Fibroblast of villous mesenchyme (primary cell): ENCODE data around the gene SEC16B. TPM values are rescaled to one million over a fixed set of nuclear protein-coding genes. Genes with fewer than 3 reads are reported as not detected.

Experiments used
- DNase-seq: peaks from one replicate; pipeline ENCODE4 v3.0.0-alpha.2; 2010; ENCODE audit warnings: low read depth
- H3K4me3 ChIP-seq: 2 replicates; pipeline ENCODE4 v1.5.1; 2011; ENCODE audit warnings: low read depth, mild to moderate bottlenecking, low read length
- total RNA-seq: library from RNA; depleted of rRNA; stranded (reverse); fragments of >200 nt; gene quantifications from 2 replicates; pipeline ENCODE4 v1.2.3, GENCODE V29; 2012
- TF ChIP-seq, protein P1 (sequence below): IDR thresholded peaks from 2 replicates; pipeline ENCODE4 v1.5.1; 2012; ENCODE audit warnings: low read depth, mild to moderate bottlenecking, low read length; ENCODE audit not compliant: insufficient read depth

Gene SEC16B
- total RNA-seq, 1 donor: 1.3 TPM

DNA sequence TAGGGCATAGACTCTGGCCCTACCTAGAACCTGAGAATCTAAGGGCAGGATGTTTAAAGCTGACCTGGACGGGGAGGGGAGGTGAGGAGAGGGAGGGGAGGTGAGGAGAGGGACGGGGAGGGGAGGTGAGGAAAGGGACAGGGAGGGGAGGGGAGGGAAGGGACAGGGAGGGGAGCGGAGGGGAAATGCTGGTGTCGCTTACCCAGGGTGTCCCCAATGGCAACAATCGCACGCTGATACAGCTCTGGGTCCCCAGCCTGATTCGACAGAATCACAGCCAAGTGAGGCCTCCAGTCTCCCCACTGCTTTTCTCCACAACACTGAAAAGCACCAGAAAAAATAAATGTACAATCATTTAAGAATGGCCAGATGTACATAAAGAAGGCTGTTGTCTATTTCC is 22.2 kb downstream of the SEC16B start:
- DNase-seq: no peak
- H3K4me3 ChIP-seq: no peak overlapping the region
- TF ChIP-seq, protein P1, sequence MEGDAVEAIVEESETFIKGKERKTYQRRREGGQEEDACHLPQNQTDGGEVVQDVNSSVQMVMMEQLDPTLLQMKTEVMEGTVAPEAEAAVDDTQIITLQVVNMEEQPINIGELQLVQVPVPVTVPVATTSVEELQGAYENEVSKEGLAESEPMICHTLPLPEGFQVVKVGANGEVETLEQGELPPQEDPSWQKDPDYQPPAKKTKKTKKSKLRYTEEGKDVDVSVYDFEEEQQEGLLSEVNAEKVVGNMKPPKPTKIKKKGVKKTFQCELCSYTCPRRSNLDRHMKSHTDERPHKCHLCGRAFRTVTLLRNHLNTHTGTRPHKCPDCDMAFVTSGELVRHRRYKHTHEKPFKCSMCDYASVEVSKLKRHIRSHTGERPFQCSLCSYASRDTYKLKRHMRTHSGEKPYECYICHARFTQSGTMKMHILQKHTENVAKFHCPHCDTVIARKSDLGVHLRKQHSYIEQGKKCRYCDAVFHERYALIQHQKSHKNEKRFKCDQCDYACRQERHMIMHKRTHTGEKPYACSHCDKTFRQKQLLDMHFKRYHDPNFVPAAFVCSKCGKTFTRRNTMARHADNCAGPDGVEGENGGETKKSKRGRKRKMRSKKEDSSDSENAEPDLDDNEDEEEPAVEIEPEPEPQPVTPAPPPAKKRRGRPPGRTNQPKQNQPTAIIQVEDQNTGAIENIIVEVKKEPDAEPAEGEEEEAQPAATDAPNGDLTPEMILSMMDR: no peak

DNA sequence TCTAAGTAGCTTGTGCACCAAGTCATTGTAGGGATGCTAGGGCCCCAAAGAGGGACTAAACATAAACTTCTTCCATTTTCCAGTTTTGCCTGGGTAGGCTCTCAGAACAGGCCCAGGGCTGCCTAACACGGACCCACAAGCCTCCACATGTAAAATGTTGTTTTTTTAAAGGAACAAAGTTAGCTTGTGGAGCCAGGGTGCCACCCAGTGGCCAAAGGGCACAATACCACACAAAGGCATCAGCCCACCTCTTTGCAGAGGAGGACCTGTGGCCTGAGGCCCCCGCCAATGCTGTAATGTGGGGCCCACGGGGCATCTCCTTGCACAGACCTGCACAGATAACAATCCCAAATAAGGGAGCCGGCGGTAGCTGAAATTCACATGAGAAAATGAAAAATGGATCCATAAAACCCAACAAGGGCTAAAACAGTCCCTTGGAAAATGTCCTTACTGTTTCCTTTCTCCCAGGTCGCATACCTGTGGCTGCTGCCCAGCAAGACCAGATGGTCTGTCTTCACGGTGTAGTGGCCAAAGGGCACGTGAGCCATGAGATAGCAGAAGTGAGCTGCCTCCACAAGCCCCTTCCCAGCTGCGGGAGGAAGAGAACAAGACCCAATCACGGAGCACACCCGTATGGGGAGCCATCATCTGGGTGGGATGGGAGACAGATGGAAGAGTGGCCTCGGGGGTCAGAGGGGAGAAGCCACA is 23.8 kb downstream of the SEC16B start:
- no peak overlapping the region for H3K4me3 ChIP-seq
- peak; percentile 59 for DNase-seq
- TF ChIP-seq, protein P1: peak; percentile 84

DNA sequence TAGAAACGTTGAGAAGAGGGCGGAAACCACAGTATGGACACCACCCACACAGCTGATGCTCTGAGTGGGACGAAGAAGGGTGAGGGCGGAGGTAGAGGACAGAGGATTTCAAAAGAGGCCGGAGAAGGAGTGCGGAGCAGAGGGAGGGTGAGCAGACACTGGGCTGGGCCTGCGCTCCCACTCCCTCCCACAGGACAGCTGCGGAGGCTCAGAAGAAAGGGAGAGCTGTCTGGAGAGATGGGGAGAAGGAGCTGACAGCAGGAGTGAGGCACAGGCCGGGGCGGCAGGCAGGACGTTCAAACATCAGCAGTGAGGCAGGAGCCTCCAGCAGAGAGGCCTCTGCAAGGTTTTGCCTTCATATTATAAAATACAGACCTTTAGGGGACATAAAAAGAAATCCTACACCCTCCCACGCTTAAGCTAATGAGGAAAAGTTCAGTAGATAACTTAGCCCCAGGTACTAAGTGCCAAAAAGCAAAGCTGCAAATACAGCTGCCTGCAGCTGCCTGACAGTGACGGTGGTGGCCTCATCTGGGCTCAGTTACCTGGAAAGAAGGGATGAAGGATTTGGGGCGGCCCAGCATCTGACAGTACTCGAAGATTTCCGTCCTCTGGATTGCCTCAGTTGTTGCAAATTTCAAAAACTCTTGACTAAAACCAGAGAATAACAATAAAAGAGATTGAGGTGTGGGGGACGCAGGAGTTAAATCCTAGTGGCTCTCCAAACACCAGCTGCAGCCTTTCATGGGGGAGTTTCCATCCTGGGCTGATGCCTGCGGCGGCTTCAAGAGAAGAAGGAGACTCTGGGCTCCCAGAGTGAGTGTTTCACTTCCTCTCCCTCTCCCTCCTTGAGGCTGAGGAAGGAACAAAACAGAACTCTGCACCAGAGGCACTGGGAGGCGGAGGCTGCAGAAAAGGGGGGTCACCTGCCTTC is 25.6 kb downstream of the SEC16B start:
- TF ChIP-seq, protein P1: no peak
- H3K4me3 ChIP-seq: no peak overlapping the region
- DNase-seq: peak; percentile 33

DNA sequence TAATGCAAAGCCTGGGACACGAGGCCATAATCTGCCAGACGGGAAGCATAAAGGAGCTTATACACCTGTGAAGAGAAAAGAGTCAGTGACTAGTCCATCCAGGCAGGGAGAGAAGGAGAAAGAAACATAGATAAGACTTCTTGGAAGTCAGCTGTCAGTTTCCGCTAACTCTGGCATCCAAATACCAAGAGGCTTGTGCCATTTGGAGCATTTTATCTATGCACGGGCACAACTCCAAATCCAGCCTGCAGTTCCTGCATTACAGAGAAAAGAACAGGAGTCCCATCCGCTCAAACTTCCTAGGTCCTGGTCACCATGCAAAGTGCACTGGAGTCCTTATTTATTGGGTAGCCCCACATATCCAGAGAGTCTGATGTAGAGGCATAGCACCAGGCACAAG is 27.9 kb downstream of the SEC16B start:
- no peak overlapping the region for H3K4me3 ChIP-seq
- no peak for DNase-seq
- TF ChIP-seq, protein P1: no peak

DNA sequence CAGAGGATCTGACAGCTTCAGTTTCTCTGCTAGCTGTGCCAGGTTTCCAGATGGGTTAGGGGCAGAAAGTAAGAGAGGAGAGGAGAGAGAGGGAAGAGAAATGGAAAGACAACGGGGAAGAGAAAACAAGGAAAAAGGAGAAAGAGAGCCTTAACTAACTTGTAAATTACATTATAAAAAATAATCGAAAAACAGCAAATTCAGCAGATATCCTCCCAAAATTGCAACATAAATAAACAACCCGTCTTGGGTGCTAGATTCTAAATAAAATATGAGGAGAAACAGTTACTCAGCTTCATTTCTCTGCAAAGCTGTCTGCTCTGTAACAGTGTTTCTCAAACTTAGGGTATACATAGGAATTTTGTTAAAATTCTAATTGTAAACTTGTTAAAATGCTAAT is 29.2 kb downstream of the SEC16B start:
- TF ChIP-seq, protein P1: no peak
- DNase-seq: no peak
- no peak overlapping the region for H3K4me3 ChIP-seq

DNA sequence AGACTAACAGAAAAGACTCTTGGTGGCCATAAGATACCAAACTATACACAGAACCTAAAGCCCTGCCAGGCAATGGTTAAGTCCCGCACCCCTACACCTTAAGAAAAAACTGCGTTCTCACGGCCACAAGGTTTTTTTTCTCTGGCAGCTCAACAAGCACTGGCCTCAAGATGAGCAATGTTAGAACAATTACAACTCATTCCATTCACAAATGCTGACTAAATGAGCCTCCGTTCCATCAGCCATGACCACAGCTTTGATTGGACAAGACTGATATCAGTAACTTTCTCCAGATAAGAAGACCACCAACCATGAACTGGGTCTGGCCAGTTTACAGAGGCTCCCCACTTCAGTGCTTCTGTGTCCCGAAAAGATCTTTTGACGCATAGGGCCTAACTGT is 31.9 kb downstream of the SEC16B start:
- DNase-seq: peak; percentile 32
- TF ChIP-seq, protein P1: no peak
- no peak overlapping the region for H3K4me3 ChIP-seq
